Glutamatergic neuron (in vitro differentiated cells): ENCODE results near the gene SASH1. TPM values are rescaled to one million over a fixed set of nuclear protein-coding genes. Genes with fewer than 3 reads are reported as not detected.

Experiments
- DNase-seq: peaks from one replicate; pipeline ENCODE4 v3.0.0; 2022
- H3K27ac Mint-ChIP-seq: one replicate; pipeline ENCODE4 v1.8.0; 2020; ENCODE audit warnings: mild to moderate bottlenecking, mixed read lengths, inconsistent platforms; ENCODE audit not compliant: unreplicated experiment
- H3K27me3 Mint-ChIP-seq: one replicate; pipeline ENCODE4 v1.8.0; 2020; ENCODE audit warnings: mild to moderate bottlenecking, moderate library complexity, mixed read lengths, inconsistent platforms; ENCODE audit not compliant: unreplicated experiment
- H3K36me3 Mint-ChIP-seq: one replicate; pipeline ENCODE4 v1.8.0; 2020; ENCODE audit warnings: mild to moderate bottlenecking, mixed read lengths, inconsistent platforms; ENCODE audit not compliant: unreplicated experiment
- H3K4me1 Mint-ChIP-seq: one replicate; pipeline ENCODE4 v1.8.0; 2020; ENCODE audit warnings: mild to moderate bottlenecking, low read depth, mixed read lengths, inconsistent platforms; ENCODE audit not compliant: unreplicated experiment
- H3K4me3 Mint-ChIP-seq: one replicate; pipeline ENCODE4 v1.8.0; 2020; ENCODE audit warnings: mild to moderate bottlenecking, mixed read lengths, inconsistent platforms; ENCODE audit not compliant: unreplicated experiment
- H3K9me3 Mint-ChIP-seq: one replicate; pipeline ENCODE4 v1.8.0; 2020; ENCODE audit warnings: mild to moderate bottlenecking, moderate library complexity, mixed read lengths, inconsistent platforms; ENCODE audit not compliant: unreplicated experiment
- total RNA-seq: library from RNA; stranded (reverse); fragmentation: NEBNext Ultra II Directional; extraction: Animal tissue kit (Norgen Biotek cat#: 25700); gene quantifications from one replicate; pipeline ENCODE4 v1.2.1, GENCODE V29; 2021; ENCODE audit not compliant: unreplicated experiment
- TF ChIP-seq, protein P1 (sequence below): fragments of 200-600 bp; sonication (generic); IDR thresholded peaks from one replicate; pipeline ENCODE4 v1.5.0; 2021; ENCODE audit not compliant: partially characterized antibody, unreplicated experiment

The SASH1 gene
- total RNA-seq, 1 donor from 2014 or later: 5.0 TPM

DNA sequence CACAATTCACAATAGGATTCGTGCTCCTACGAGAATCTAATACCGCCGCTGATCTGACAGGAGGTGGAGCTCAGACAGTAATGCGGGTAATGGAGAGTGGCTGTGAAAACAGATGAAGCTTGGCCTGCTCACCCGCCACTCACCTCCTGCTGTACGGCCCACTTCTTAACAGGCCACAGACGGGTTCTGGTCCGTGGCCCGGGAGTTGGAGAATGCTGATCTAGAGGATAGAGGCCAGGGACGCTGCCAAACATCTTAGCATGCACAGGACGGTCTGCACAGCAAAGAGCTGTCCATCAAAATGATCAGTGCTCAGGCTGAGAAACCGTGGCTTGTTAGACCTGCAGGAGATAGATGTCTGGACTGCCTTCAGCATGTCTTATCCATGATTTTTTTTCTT is 186.4 kb downstream of the SASH1 start:
- no peaks in the 10 kb centered on the region for H3K36me3 Mint-ChIP-seq

DNA sequence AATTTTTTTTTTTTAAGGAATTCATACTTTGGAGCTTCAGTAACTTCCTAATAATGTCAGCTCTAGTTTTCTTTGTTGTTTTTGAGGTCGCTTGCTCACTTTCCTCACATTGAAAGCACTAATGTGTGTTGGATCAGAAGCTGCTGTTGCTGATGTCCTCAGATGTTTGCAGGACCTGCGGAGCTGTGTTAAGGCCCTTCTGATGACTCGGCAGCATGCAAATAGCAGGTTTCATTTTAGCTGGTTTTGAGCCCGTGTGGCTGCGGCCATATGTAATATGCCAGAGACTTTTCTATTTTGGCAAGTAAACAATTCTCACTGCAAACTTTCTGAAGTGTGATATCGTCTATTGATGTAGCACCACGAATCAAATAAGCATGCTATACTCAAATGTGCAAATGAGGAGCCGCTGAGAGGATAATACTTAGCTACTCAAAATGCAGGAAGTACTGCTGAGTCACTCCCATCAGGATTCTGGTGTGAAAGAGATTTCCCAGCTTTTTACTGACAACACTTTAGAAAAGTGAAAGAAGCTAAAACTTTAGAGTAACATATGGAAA is 187.8 kb downstream of the SASH1 start:
- no peak overlapping the region for H3K27ac Mint-ChIP-seq
- DNase-seq: no peak

More for the DNA sequence above, 186.4 kb downstream of the SASH1 start:
- Mint-ChIP-seq H3K4me1 (no peaks in the 10 kb centered on the region), H3K27ac (no peak overlapping the region), H3K27me3 (no peaks in the 10 kb centered on the region), H3K4me3 (no peak overlapping the region), H3K9me3 (peaks cover 4% of the 10 kb centered on the region)
- no peak for DNase-seq
- TF ChIP-seq, protein P1, sequence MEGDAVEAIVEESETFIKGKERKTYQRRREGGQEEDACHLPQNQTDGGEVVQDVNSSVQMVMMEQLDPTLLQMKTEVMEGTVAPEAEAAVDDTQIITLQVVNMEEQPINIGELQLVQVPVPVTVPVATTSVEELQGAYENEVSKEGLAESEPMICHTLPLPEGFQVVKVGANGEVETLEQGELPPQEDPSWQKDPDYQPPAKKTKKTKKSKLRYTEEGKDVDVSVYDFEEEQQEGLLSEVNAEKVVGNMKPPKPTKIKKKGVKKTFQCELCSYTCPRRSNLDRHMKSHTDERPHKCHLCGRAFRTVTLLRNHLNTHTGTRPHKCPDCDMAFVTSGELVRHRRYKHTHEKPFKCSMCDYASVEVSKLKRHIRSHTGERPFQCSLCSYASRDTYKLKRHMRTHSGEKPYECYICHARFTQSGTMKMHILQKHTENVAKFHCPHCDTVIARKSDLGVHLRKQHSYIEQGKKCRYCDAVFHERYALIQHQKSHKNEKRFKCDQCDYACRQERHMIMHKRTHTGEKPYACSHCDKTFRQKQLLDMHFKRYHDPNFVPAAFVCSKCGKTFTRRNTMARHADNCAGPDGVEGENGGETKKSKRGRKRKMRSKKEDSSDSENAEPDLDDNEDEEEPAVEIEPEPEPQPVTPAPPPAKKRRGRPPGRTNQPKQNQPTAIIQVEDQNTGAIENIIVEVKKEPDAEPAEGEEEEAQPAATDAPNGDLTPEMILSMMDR: no peak

DNA sequence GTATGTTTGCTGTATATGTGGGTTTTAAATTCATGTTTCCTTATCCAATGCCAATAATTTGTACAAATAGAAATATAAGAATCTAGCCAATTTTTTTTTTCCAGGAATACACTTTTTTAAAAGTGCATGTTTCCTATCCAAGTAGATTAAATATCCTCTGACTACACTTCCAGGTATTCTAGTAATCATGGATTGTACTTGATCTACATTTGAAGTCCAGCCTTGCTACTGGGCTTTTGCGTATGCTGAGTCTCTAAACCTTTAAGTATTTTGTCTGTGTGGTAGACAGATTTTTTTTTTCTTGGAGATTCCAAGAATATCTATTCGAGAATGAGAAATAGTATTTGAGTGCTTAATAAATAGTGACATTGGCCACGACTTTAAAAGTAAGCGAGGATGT is 188.3 kb downstream of the SASH1 start:
- Mint-ChIP-seq H3K27me3 (no peaks in the 10 kb centered on the region), H3K4me1 (peaks cover 2% of the 10 kb centered on the region), H3K4me3 (no peak overlapping the region), H3K36me3 (no peaks in the 10 kb centered on the region), H3K9me3 (peaks cover 4% of the 10 kb centered on the region), H3K27ac (no peak overlapping the region)
- TF ChIP-seq, protein P1: no peak
- DNase-seq: no peak

More for the DNA sequence above, 187.8 kb downstream of the SASH1 start:
- Mint-ChIP-seq H3K4me1 (peaks cover 2% of the 10 kb centered on the region), H3K4me3 (no peak overlapping the region), H3K9me3 (peaks cover 4% of the 10 kb centered on the region), H3K27me3 (no peaks in the 10 kb centered on the region), H3K36me3 (no peaks in the 10 kb centered on the region)
- TF ChIP-seq, protein P1: no peak

DNA sequence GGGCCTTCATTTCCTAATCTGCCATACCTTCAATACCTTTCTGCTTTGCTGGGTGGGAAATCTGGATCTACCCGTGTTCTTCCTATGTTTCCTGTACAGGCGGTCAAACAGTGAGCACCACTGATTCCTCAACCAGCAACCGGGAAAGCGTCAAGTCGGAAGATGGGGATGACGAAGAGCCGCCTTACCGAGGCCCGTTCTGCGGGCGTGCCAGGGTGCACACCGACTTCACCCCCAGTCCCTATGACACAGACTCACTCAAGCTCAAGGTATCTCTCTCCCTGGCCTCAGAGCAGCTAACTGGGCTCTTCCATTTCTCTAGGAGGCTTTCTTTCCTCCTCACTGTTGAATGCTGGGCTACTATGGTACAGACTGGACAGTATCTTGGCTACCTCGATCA is 190.1 kb downstream of the SASH1 start:
- DNase-seq: no peak
- peaks cover 6% of the 10 kb centered on the region for H3K4me1 Mint-ChIP-seq
- H3K9me3 Mint-ChIP-seq: peaks cover 4% of the 10 kb centered on the region
- H3K4me3 Mint-ChIP-seq: no peak overlapping the region
- no peaks in the 10 kb centered on the region for H3K36me3 Mint-ChIP-seq
- TF ChIP-seq, protein P1: no peak
- H3K27ac Mint-ChIP-seq: no peak overlapping the region
- no peaks in the 10 kb centered on the region for H3K27me3 Mint-ChIP-seq

DNA sequence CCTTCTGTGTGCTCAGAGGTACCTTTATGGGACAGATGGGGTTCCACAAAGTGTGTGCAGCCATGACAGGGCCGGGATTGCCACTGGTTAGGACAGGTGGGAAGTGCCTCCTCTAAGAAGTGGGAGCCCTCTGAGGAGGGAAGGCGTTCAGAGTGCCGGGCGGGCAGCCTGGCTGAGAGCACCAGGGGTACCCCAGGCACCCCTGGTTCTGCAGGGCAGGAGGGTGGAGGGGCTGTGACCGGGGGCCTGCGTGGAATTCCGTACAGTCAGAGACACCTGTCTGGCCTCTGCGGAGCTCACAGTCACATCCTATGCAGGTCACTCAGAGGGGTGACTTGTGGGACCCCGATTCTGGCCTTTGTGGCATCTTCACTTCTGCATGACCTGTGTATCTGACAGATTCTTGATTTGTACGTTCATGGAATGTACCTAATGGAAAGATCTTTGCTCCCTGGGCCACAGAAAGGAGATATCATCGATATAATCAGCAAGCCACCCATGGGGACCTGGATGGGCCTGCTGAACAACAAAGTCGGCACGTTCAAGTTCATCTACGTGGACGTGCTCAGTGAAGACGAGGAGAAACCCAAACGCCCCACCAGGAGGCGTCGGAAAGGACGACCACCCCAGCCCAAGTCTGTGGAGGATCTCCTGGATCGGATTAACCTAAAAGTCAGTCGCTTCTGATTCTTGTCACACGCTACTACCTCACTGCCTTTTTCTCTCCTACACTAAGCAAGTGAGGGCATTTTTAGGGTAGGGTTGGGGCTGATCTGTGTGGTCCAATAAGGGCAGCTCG is 190.9 kb downstream of the SASH1 start:
- DNase-seq: no peak
- H3K4me3 Mint-ChIP-seq: no peak overlapping the region
- H3K4me1 Mint-ChIP-seq: peaks cover 13% of the 10 kb centered on the region
- H3K36me3 Mint-ChIP-seq: no peaks in the 10 kb centered on the region
- no peak overlapping the region for H3K27ac Mint-ChIP-seq
- no peaks in the 10 kb centered on the region for H3K27me3 Mint-ChIP-seq
- H3K9me3 Mint-ChIP-seq: peaks cover 9% of the 10 kb centered on the region
- TF ChIP-seq, protein P1: peak; percentile 18
